Measurements from ENCODE around the gene TOR2A. TPM values are rescaled to one million over a fixed set of nuclear protein-coding genes. Genes with fewer than 3 reads are reported as not detected.

Gene TOR2A
- total RNA-seq, 1 experiment from 2014 or later: 14.4 TPM

DNA sequence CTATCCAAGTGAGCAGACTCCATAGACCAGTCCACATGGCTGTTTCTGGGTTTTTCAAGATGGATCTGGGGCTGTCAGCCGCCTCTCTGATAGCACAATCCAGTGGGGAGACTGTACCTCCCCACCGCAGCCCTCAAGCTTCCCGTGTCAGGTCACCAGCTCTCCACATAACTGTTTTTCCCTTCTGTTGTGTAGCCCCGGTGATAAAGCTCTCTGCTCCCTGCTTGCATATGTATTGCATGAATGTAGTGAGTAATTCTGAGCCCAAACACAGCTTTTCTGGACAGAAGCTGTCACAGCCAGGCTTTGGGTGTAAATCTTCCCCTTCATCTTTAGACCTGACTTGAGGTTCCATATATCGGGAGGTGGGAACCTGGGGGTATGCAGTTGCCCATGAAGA, 51.4 kb downstream of the TOR2A start (continued):
- TF ChIP-seq AFF4 (CRISPR knock-in tag; IDR thresholded peaks at IDR 0.05; ENCODE audit: borderline replicate concordance) (no peak), JUN (CRISPR knock-in tag; IDR thresholded peaks at IDR 0.05) (no peak), TEAD4 (CRISPR knock-in tag; IDR thresholded peaks at IDR 0.05) (no peak), ZNF423 (CRISPR knock-in tag; IDR thresholded peaks at IDR 0.05) (no peak)

- TF ChIP-seq, protein P1, sequence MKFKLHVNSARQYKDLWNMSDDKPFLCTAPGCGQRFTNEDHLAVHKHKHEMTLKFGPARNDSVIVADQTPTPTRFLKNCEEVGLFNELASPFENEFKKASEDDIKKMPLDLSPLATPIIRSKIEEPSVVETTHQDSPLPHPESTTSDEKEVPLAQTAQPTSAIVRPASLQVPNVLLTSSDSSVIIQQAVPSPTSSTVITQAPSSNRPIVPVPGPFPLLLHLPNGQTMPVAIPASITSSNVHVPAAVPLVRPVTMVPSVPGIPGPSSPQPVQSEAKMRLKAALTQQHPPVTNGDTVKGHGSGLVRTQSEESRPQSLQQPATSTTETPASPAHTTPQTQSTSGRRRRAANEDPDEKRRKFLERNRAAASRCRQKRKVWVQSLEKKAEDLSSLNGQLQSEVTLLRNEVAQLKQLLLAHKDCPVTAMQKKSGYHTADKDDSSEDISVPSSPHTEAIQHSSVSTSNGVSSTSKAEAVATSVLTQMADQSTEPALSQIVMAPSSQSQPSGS (CRISPR knock-in tag; IDR thresholded peaks at IDR 0.05; ENCODE audit: borderline replicate concordance, low read depth): no peak
- TF ChIP-seq, protein P2, sequence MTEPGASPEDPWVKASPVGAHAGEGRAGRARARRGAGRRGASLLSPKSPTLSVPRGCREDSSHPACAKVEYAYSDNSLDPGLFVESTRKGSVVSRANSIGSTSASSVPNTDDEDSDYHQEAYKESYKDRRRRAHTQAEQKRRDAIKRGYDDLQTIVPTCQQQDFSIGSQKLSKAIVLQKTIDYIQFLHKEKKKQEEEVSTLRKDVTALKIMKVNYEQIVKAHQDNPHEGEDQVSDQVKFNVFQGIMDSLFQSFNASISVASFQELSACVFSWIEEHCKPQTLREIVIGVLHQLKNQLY (CRISPR knock-in tag; IDR thresholded peaks at IDR 0.05): no peak
- TF ChIP-seq ZNF263 (CRISPR knock-in tag; IDR thresholded peaks at IDR 0.05; ENCODE audit: low read depth): no peak
- no peak for TF ChIP-seq RORB (CRISPR knock-in tag; IDR thresholded peaks at IDR 0.05)
- no peak for TF ChIP-seq PRRX2 (CRISPR knock-in tag; IDR thresholded peaks at IDR 0.05)
- TF ChIP-seq NR1H2 (CRISPR knock-in tag; IDR thresholded peaks at IDR 0.05): no peak
- no peak for ATAC-seq
- ChIA-PET CTCF (interaction anchor here (0.9 to 1.0 kb wide), 2 partner anchors 49 to 52 kb away, joined by 3 read pairs; no protein-coding TSS in a partner anchor), POLR2A (no interaction called here)
- Mint-ChIP-seq H3K36me3 (peaks cover 18% of the 10 kb centered on the region; the same call in 1 of the 2 replicates), H3K9me3 (no peaks in the 10 kb centered on the region), H3K4me1 (no peaks in the 10 kb centered on the region), H3K27ac (no peak overlapping the region), H3K4me3 (no peak overlapping the region), H3K27me3 (ENCODE audit: low read depth) (no peaks in the 10 kb centered on the region)
- no peak for DNase-seq (ENCODE audit: low spot score)
Measured at GRCh38 chr9:127682351-127683136, 52.5 kb downstream of the TOR2A start.

Other genes with a start within 250 kb of the TOR2A start
- 37.1 to 45.6 TPM (median 40.3 TPM) in 3 replicates for gene STXBP1, start 123.0 kb downstream of the TOR2A start, total RNA-seq (2021)
- gene CFAP157, start 28.3 kb downstream of the TOR2A start, total RNA-seq (2021): 0.07 to 0.22 TPM in 2 of 3 replicates, not detected in the other
- gene PTRH1, start 19.6 kb downstream of the TOR2A start, total RNA-seq (2021): 13.1 to 16.9 TPM (median 13.9 TPM) in 3 replicates
- gene TTC16, start 19.2 kb downstream of the TOR2A start, total RNA-seq (2021): not detected in 3 replicates
- 3.3 to 5.4 TPM (median 3.4 TPM) in 3 replicates for gene SH2D3C, start 43.4 kb upstream of the TOR2A start, total RNA-seq (2021)
- 106 to 111 TPM (median 107 TPM) in 3 replicates for gene CDK9, start 50.7 kb upstream of the TOR2A start, total RNA-seq (2021)
- gene FPGS, start 67.6 kb upstream of the TOR2A start, total RNA-seq (2021): 67.7 to 81.7 TPM (median 69.3 TPM) in 3 replicates
- gene ENG, start 119.4 kb upstream of the TOR2A start, total RNA-seq (2021): 3.7 to 4.4 TPM (median 4.2 TPM) in 3 replicates
- 27.5 to 34.9 TPM (median 34.4 TPM) in 3 replicates for gene AK1, start 142.4 kb upstream of the TOR2A start, total RNA-seq (2021)
- gene ST6GALNAC6, start 164.3 kb upstream of the TOR2A start, total RNA-seq (2021): 45.1 to 47.5 TPM (median 45.3 TPM) in 3 replicates
- 25.1 to 25.7 TPM (median 25.4 TPM) in 3 replicates for gene ST6GALNAC4, start 181.7 kb upstream of the TOR2A start, total RNA-seq (2021)
- 15.8 to 20.2 TPM (median 16.8 TPM) in 3 replicates for gene PIP5KL1, start 195.5 kb upstream of the TOR2A start, total RNA-seq (2021)
- 53.3 to 58.2 TPM (median 56.1 TPM) in 3 replicates for gene DPM2, start 202.6 kb upstream of the TOR2A start, total RNA-seq (2021)
- gene EEIG1, start 245.7 kb upstream of the TOR2A start, total RNA-seq (2021): 42.2 to 66.4 TPM (median 51.3 TPM) in 3 replicates